SK-N-SH treated with all-trans-retinoic acid at 6 μM for 48 hours (cell line): ENCODE results near the gene ZSCAN2.

Experiments
- ATAC-seq: fragments of 200-7000 bp; cut with Tn5 transposase; 3 replicates; pipeline ENCODE4 v1.9.1; 2020; ENCODE audit warnings: mild to moderate bottlenecking, moderate library complexity
- ARNTL ChIP-seq: fragments of 450-650 bp; formaldehyde crosslinking; IDR thresholded peaks from 2 replicates; pipeline ENCODE4 v1.5.0; 2020; ENCODE audit warnings: low read depth, mild to moderate bottlenecking, moderate library complexity, borderline replicate concordance
- BACH2 ChIP-seq: fragments of 250-450 bp; sonication (Bioruptor Pico); IDR thresholded peaks from 2 replicates; pipeline ENCODE4 v1.9.0; 2021; ENCODE audit warnings: mild to moderate bottlenecking, borderline replicate concordance
- CSDC2 ChIP-seq: fragments of 250-450 bp; sonication (Bioruptor Pico); IDR thresholded peaks from 2 replicates; pipeline ENCODE4 v1.5.0; 2020; ENCODE audit warnings: mild to moderate bottlenecking, moderate library complexity
- ESRRG ChIP-seq: fragments of 250-450 bp; sonication (Bioruptor Pico); IDR thresholded peaks from 2 replicates; pipeline ENCODE4 v1.6.1; 2021; ENCODE audit warnings: mild to moderate bottlenecking
- GLIS3 ChIP-seq: fragments of 250-450 bp; sonication (Bioruptor Pico); IDR thresholded peaks from 2 replicates; pipeline ENCODE4 v1.5.0; 2020; ENCODE audit warnings: mild to moderate bottlenecking, moderate library complexity
- ISL1 ChIP-seq: fragments of 250-450 bp; sonication (Bioruptor Pico); IDR thresholded peaks from 2 replicates; pipeline ENCODE4 v2.1.2; 2022; ENCODE audit warnings: mild to moderate bottlenecking, moderate library complexity
- PPARA ChIP-seq: fragments of 250-450 bp; sonication (Bioruptor Pico); IDR thresholded peaks from 2 replicates; pipeline ENCODE4 v1.5.0; 2020; ENCODE audit warnings: mild to moderate bottlenecking, borderline replicate concordance
- RARB ChIP-seq: fragments of 250-450 bp; sonication (Bioruptor Pico); IDR thresholded peaks from 2 replicates; pipeline ENCODE4 v1.8.0; 2021; ENCODE audit warnings: mild to moderate bottlenecking, moderate library complexity
- TCF4 ChIP-seq: fragments of 250-450 bp; sonication (Bioruptor Pico); IDR thresholded peaks from 2 replicates; pipeline ENCODE4 v1.8.0; 2021; ENCODE audit warnings: mild to moderate bottlenecking, moderate library complexity, borderline replicate concordance
- TOX ChIP-seq: fragments of 250-450 bp; sonication (Bioruptor Pico); IDR thresholded peaks from 2 replicates; pipeline ENCODE4 v1.8.0; 2021; ENCODE audit warnings: mild to moderate bottlenecking, moderate library complexity, borderline replicate concordance
- ZC3H10 ChIP-seq: fragments of 250-450 bp; sonication (Bioruptor Pico); IDR thresholded peaks from 2 replicates; pipeline ENCODE4 v1.5.1; 2021; ENCODE audit warnings: mild to moderate bottlenecking, moderate library complexity
- ZFP3 ChIP-seq: fragments of 250-450 bp; sonication (Bioruptor Pico); IDR thresholded peaks from 2 replicates; pipeline ENCODE4 v1.5.0; 2020; ENCODE audit warnings: mild to moderate bottlenecking, moderate library complexity
- ZFP30 ChIP-seq: fragments of 450-650 bp; formaldehyde crosslinking; IDR thresholded peaks from 2 replicates; pipeline ENCODE4 v1.5.0; 2022; ENCODE audit warnings: mild to moderate bottlenecking, moderate library complexity
- ZNF565 ChIP-seq: fragments of 450-650 bp; formaldehyde crosslinking; conservative IDR thresholded peaks from 2 replicates; pipeline ENCODE4 v1.5.0; 2020; ENCODE audit warnings: low read depth, mild to moderate bottlenecking, moderate library complexity
- ZNF70 ChIP-seq: fragments of 450-650 bp; formaldehyde crosslinking; IDR thresholded peaks from 2 replicates; pipeline ENCODE4 v1.5.0; 2020; ENCODE audit warnings: mild to moderate bottlenecking, moderate library complexity
- ZNF8 ChIP-seq: fragments of 450-650 bp; formaldehyde crosslinking; IDR thresholded peaks from 2 replicates; pipeline ENCODE4 v1.5.0; 2020; ENCODE audit warnings: mild to moderate bottlenecking, moderate library complexity
- TF ChIP-seq, protein P1 (sequence below): fragments of 250-450 bp; sonication (Bioruptor Pico); IDR thresholded peaks from 2 replicates; pipeline ENCODE4 v1.8.0; 2020; ENCODE audit warnings: mild to moderate bottlenecking, moderate library complexity, borderline replicate concordance
- TF ChIP-seq, protein P2 (sequence below): fragments of 250-450 bp; sonication (Bioruptor Pico); IDR thresholded peaks from 2 replicates; pipeline ENCODE4 v1.5.1; 2021; ENCODE audit warnings: mild to moderate bottlenecking, moderate library complexity
- TF ChIP-seq, protein P3 (sequence below): fragments of 250-450 bp; sonication (Bioruptor Pico); IDR thresholded peaks from 2 replicates; pipeline ENCODE4 v1.8.0; 2021; ENCODE audit warnings: low read depth, mild to moderate bottlenecking, moderate library complexity, borderline replicate concordance
- TF ChIP-seq, protein P4 (sequence below): fragments of 250-450 bp; sonication (Bioruptor Pico); IDR thresholded peaks from 2 replicates; pipeline ENCODE4 v1.5.0; 2020; ENCODE audit warnings: mild to moderate bottlenecking, moderate library complexity

Gene ZSCAN2

DNA sequence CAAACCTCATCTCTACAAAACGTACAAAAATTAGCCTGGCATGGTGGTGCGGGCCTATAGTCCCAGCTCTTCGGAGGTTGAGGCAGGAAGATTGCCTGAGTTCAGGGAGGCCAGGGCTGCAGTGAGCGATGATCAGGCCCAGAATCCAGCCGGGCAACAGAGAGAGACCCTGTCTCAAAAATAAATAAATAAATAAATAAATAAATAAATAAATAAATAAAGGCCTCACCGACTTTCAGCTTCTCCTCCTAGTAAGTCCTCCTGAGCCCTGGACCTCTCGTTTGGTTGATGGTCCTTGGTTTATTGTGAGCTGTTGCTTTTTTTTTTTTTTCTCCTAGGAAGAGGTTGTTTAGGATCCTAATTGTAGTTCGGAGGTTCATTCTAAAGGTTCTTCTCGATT, 28.2 kb downstream of the ZSCAN2 start:
- ATAC-seq: no peak

DNA sequence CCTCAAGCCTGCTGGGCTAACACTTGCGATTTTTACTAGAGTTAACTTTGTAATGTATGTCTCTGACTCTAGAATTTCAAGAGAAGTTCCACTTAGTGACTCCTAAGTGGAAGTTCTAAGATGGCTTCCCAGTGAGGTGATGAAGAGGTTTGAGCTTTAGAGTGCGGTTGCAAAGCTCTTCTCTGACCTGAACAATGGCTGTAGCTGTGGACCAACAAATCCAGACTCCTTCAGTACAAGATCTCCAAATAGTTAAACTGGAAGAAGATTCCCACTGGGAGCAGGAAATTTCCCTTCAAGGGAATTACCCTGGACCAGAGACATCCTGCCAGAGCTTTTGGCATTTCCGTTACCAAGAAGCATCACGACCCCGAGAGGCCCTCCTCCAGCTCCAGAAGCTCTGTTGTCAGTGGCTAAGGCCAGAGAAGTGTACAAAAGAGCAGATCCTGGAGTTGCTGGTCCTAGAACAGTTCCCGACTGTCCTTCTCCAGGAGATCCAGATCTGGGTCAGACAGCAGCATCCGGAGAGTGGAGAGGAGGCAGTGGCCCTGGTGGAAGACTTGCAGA, 31.0 kb downstream of the ZSCAN2 start:
- no peak for TF ChIP-seq TOX (CRISPR knock-in tag)
- TF ChIP-seq PPARA (CRISPR knock-in tag): no peak
- peak; percentile 1; the same call in 1 of the 3 replicates for ATAC-seq

More for the DNA sequence above, 28.2 kb downstream of the ZSCAN2 start:
- no peak for TF ChIP-seq CSDC2 (CRISPR knock-in tag)
- TF ChIP-seq ZNF8: no peak
- no peak for TF ChIP-seq ZC3H10 (CRISPR knock-in tag)
- TF ChIP-seq, protein P1, sequence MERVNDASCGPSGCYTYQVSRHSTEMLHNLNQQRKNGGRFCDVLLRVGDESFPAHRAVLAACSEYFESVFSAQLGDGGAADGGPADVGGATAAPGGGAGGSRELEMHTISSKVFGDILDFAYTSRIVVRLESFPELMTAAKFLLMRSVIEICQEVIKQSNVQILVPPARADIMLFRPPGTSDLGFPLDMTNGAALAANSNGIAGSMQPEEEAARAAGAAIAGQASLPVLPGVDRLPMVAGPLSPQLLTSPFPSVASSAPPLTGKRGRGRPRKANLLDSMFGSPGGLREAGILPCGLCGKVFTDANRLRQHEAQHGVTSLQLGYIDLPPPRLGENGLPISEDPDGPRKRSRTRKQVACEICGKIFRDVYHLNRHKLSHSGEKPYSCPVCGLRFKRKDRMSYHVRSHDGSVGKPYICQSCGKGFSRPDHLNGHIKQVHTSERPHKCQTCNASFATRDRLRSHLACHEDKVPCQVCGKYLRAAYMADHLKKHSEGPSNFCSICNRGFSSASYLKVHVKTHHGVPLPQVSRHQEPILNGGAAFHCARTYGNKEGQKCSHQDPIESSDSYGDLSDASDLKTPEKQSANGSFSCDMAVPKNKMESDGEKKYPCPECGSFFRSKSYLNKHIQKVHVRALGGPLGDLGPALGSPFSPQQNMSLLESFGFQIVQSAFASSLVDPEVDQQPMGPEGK (CRISPR knock-in tag): no peak
- TF ChIP-seq, protein P2, sequence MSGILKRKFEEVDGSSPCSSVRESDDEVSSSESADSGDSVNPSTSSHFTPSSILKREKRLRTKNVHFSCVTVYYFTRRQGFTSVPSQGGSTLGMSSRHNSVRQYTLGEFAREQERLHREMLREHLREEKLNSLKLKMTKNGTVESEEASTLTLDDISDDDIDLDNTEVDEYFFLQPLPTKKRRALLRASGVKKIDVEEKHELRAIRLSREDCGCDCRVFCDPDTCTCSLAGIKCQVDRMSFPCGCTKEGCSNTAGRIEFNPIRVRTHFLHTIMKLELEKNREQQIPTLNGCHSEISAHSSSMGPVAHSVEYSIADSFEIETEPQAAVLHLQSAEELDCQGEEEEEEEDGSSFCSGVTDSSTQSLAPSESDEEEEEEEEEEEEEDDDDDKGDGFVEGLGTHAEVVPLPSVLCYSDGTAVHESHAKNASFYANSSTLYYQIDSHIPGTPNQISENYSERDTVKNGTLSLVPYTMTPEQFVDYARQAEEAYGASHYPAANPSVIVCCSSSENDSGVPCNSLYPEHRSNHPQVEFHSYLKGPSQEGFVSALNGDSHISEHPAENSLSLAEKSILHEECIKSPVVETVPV: no peak
- TF ChIP-seq ZNF565 (CRISPR knock-in tag): no peak
- no peak for TF ChIP-seq BACH2
- TF ChIP-seq ARNTL (CRISPR knock-in tag): no peak
- no peak for TF ChIP-seq TCF4 (CRISPR knock-in tag)
- no peak for TF ChIP-seq ZFP30 (CRISPR knock-in tag)
- no peak for TF ChIP-seq ESRRG (CRISPR knock-in tag)
- no peak for TF ChIP-seq RARB (CRISPR knock-in tag)
- TF ChIP-seq, protein P3, sequence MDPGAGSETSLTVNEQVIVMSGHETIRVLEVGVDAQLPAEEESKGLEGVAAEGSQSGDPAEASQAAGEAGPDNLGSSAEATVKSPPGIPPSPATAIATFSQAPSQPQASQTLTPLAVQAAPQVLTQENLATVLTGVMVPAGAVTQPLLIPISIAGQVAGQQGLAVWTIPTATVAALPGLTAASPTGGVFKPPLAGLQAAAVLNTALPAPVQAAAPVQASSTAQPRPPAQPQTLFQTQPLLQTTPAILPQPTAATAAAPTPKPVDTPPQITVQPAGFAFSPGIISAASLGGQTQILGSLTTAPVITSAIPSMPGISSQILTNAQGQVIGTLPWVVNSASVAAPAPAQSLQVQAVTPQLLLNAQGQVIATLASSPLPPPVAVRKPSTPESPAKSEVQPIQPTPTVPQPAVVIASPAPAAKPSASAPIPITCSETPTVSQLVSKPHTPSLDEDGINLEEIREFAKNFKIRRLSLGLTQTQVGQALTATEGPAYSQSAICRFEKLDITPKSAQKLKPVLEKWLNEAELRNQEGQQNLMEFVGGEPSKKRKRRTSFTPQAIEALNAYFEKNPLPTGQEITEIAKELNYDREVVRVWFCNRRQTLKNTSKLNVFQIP (CRISPR knock-in tag): no peak
- no peak for TF ChIP-seq ZFP3 (CRISPR knock-in tag)
- TF ChIP-seq, protein P4, sequence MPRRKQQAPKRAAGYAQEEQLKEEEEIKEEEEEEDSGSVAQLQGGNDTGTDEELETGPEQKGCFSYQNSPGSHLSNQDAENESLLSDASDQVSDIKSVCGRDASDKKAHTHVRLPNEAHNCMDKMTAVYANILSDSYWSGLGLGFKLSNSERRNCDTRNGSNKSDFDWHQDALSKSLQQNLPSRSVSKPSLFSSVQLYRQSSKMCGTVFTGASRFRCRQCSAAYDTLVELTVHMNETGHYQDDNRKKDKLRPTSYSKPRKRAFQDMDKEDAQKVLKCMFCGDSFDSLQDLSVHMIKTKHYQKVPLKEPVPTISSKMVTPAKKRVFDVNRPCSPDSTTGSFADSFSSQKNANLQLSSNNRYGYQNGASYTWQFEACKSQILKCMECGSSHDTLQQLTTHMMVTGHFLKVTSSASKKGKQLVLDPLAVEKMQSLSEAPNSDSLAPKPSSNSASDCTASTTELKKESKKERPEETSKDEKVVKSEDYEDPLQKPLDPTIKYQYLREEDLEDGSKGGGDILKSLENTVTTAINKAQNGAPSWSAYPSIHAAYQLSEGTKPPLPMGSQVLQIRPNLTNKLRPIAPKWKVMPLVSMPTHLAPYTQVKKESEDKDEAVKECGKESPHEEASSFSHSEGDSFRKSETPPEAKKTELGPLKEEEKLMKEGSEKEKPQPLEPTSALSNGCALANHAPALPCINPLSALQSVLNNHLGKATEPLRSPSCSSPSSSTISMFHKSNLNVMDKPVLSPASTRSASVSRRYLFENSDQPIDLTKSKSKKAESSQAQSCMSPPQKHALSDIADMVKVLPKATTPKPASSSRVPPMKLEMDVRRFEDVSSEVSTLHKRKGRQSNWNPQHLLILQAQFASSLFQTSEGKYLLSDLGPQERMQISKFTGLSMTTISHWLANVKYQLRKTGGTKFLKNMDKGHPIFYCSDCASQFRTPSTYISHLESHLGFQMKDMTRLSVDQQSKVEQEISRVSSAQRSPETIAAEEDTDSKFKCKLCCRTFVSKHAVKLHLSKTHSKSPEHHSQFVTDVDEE (CRISPR knock-in tag): no peak
- no peak for TF ChIP-seq ISL1 (CRISPR knock-in tag)

DNA sequence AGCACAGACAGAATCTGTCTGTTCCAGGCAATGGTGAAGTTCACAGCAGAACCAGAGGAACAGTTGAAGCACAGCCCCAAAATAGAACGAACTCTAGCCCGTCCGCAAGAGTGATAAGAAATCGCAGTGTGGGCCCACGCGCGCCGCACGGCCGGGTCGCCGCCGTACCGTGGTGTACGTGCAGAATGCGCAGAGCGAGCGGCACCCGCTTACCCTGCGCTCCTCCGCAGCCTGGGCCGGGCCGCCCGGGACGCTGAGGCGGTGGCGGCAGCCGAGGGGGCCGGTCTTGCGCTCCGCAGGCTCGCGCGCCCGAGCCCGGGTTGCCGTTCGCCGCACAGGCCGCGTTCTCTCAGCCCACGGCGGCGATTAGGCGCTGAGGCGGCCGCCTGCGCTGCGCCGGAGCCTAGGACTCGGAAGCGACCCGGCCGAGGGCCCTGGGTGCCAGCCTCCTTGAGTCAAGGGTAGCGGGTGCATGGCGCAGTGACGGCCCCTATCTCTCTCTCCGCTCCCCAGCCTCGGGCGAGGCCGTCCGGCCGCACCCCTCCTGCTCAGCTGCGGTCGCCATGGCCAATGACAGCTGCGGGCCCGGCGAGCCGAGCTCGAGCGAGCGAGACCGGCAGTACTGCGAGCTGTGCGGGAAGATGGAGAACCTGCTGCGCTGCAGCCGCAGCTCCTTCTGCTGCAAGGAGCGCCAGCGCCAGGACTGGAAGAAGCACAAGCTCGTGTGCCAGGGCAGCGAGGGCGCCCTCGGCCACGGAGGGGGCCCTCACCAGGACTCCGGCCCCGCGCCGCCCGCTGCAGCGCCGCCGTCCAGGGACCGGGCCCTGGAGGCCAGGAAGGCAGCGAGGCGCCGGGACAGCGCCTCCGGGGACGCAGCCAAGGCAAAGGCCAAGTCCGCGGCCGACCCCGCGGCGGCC, 32.8 kb downstream of the ZSCAN2 start:
- TF ChIP-seq ISL1 (CRISPR knock-in tag): no peak
- TF ChIP-seq ARNTL (CRISPR knock-in tag): no peak
- no peak for TF ChIP-seq PPARA (CRISPR knock-in tag)
- TF ChIP-seq ZC3H10 (CRISPR knock-in tag): no peak
- no peak for TF ChIP-seq GLIS3 (CRISPR knock-in tag)
- TF ChIP-seq, protein P2: no peak
- no peak for TF ChIP-seq ESRRG (CRISPR knock-in tag)
- TF ChIP-seq, protein P3 (CRISPR knock-in tag): no peak
- TF ChIP-seq RARB (CRISPR knock-in tag): no peak
- TF ChIP-seq ZNF565 (CRISPR knock-in tag): no peak
- no peak for TF ChIP-seq CSDC2 (CRISPR knock-in tag)
- TF ChIP-seq ZFP3 (CRISPR knock-in tag): no peak
- TF ChIP-seq ZFP30 (CRISPR knock-in tag): no peak
- no peak for TF ChIP-seq ZNF70 (CRISPR knock-in tag)
- TF ChIP-seq, protein P1 (CRISPR knock-in tag): no peak
- TF ChIP-seq TOX (CRISPR knock-in tag): no peak
- no peak for TF ChIP-seq TCF4 (CRISPR knock-in tag)
- TF ChIP-seq BACH2: no peak
- peak; percentile 78 for ATAC-seq
